GM06990 (cell line): ENCODE data around the gene CDK6.

Source experiments
- DNase-seq: peaks from one replicate; pipeline ENCODE4 v3.0.0-alpha.2; 2011; ENCODE audit not compliant: insufficient read length; ENCODE audit errors: extremely low read depth
- H3K27me3 ChIP-seq: replicated peaks from 2 replicates; pipeline ENCODE4 v1.6.0; 2011; ENCODE audit warnings: low read length; ENCODE audit not compliant: control insufficient read depth, insufficient read depth
- H3K36me3 ChIP-seq: 2 replicates; pipeline ENCODE4 v1.5.1; 2011; ENCODE audit warnings: low read length; ENCODE audit not compliant: control insufficient read depth, insufficient read depth
- H3K4me3 ChIP-seq: replicated peaks from 2 replicates; pipeline ENCODE4 v1.5.1; 2011; ENCODE audit warnings: low read depth, mild to moderate bottlenecking, control low read depth, low read length
- CTCF ChIP-seq: IDR thresholded peaks from 2 replicates; pipeline ENCODE4 v1.5.1; 2011; ENCODE audit warnings: low read length, control low read depth, mild to moderate bottlenecking, inconsistent platforms; ENCODE audit not compliant: insufficient read depth, poor library complexity, severe bottlenecking

Gene CDK6

GRCh38 chr7:92684274-92684673 lies 152.1 kb downstream of the CDK6 start:
- peaks cover 5% of the 10 kb centered on the region for H3K36me3 ChIP-seq
- H3K27me3 ChIP-seq: no peaks in the 10 kb centered on the region
- H3K4me3 ChIP-seq: no peak overlapping the region
- no peak for DNase-seq
- TF ChIP-seq CTCF: no peak

- H3K4me3 ChIP-seq: no peak overlapping the region
- DNase-seq: no peak
Observed at GRCh38 chr7:92682903-92683539, 153.4 kb downstream of the CDK6 start.

GRCh38 chr7:92682330-92682729 lies 154.0 kb downstream of the CDK6 start:
- no peak for DNase-seq
- Histone ChIP-seq H3K4me3 (no peak overlapping the region), H3K27me3 (no peaks in the 10 kb centered on the region), H3K36me3 (peaks cover 7% of the 10 kb centered on the region)
- no peak for TF ChIP-seq CTCF

More at GRCh38 chr7:92682903-92683539, 153.4 kb downstream of the CDK6 start:
- peaks cover 7% of the 10 kb centered on the region for H3K36me3 ChIP-seq
- no peak for TF ChIP-seq CTCF
- no peaks in the 10 kb centered on the region for H3K27me3 ChIP-seq

GRCh38 chr7:92681633-92682032 lies 154.7 kb downstream of the CDK6 start:
- DNase-seq: no peak
- peaks cover 7% of the 10 kb centered on the region for H3K36me3 ChIP-seq
- no peak for TF ChIP-seq CTCF
- no peaks in the 10 kb centered on the region for H3K27me3 ChIP-seq
- H3K4me3 ChIP-seq: no peak overlapping the region

GRCh38 chr7:92680442-92680841 lies 155.9 kb downstream of the CDK6 start:
- no peak for DNase-seq
- no peak for TF ChIP-seq CTCF
- Histone ChIP-seq H3K4me3 (no peak overlapping the region), H3K36me3 (peaks cover 7% of the 10 kb centered on the region), H3K27me3 (no peaks in the 10 kb centered on the region)
